ENCODE results near the gene MTPN. TPM values are rescaled to one million over a fixed set of nuclear protein-coding genes. Genes with fewer than 3 reads are reported as not detected.

Gene MTPN
- total RNA-seq, 4 donors from 2014 or later = 100 to 182 (median 145) TPM

Small RNA genes lying within 50 kb of the gene (small RNA-seq; reads per million reads assigned to genes)
- 0 reads per million in 4 donors for gene RNU6-223P

Other genes starting within 250 kb of the MTPN start
- 1 to 10 TPM in 3 of 4 donors, under 1 TPM in 1; under 0.01 to 1.9 (median 1.5) TPM for gene SLC13A4, start 249.2 kb downstream of the MTPN start, total RNA-seq
- gene FAM180A, start 228.5 kb downstream of the MTPN start, total RNA-seq = 1 to 10 TPM in 1 of 4 donors, under 1 TPM in 3; 0.38 to 5.0 (median 0.60) TPM

Data from esophagus squamous epithelium (tissue), 4 donors.